IMR-90 (cell line): Measurements from ENCODE around the gene CNGB1. TPM values are rescaled to one million over a fixed set of nuclear protein-coding genes. Genes with fewer than 3 reads are reported as not detected.

Experiments used
- ATAC-seq: fragments of 200-7000 bp; cut with Tn5 transposase; 2 replicates; pipeline ENCODE4 v1.9.1; 2020; ENCODE audit warnings: low read depth, mild to moderate bottlenecking, moderate library complexity
- BruUV-seq: library from RNA; stranded (reverse); fragments of 400-500 nt; replicated peaks from 2 replicates; lab custom pipeline; 2021; lab: Mats Ljungman, UMichigan
- CTCF ChIA-PET: fragments of 300-600 bp; formaldehyde crosslinking; extraction: SDS; loops from one replicate; lab custom pipeline; 2021; ENCODE audit warnings: antibody characterized with exemption; lab: Yijun Ruan, JAX
- POLR2A ChIA-PET: fragments of 300-600 bp; sonication (Branson Sonifier 250); formaldehyde crosslinking; loops from one replicate; lab custom pipeline; 2022; ENCODE audit warnings: antibody characterized with exemption; ENCODE audit not compliant: unreplicated experiment; lab: Charles Lee
- DNase-seq: peaks from one replicate; pipeline ENCODE4 v3.0.0; 2013
- H2AFZ ChIP-seq: replicated peaks from 2 replicates; pipeline ENCODE3; 2013; ENCODE audit warnings: low read length, mild to moderate bottlenecking; ENCODE audit not compliant: poor library complexity
- H2AK5ac ChIP-seq: 2 replicates; pipeline ENCODE4 v1.6.1; 2013; ENCODE audit warnings: low read depth, low read length, inconsistent platforms
- H2AK9ac ChIP-seq: replicated peaks from 2 replicates; pipeline ENCODE3; 2013; ENCODE audit warnings: mild to moderate bottlenecking, low read depth, low read length, moderate library complexity; ENCODE audit not compliant: poor library complexity
- H2BK120ac ChIP-seq: 2 replicates; pipeline ENCODE4 v1.6.1; 2013; ENCODE audit warnings: low read depth, low read length, inconsistent platforms
- H2BK15ac ChIP-seq: 3 replicates; pipeline ENCODE4 v1.6.1; 2013; ENCODE audit warnings: low read depth, low read length, inconsistent platforms
- H2BK20ac ChIP-seq: 2 replicates; pipeline ENCODE4 v1.6.1; 2013; ENCODE audit warnings: low read depth, mild to moderate bottlenecking, inconsistent platforms, low read length, moderate library complexity
- H2BK5ac ChIP-seq: 2 replicates; pipeline ENCODE4 v1.6.1; 2013; ENCODE audit warnings: mild to moderate bottlenecking, low read depth, low read length, inconsistent platforms; ENCODE audit not compliant: poor library complexity, severe bottlenecking
- H3K14ac ChIP-seq: replicated peaks from 2 replicates; pipeline ENCODE4 v1.6.1; 2013; ENCODE audit warnings: low read depth, low read length, inconsistent platforms
- H3K18ac ChIP-seq: 2 replicates; pipeline ENCODE4 v1.6.1; 2013; ENCODE audit warnings: low read depth, low read length, control low read depth
- H3K23ac ChIP-seq: 2 replicates; pipeline ENCODE4 v1.6.1; 2013; ENCODE audit warnings: low read depth, low read length, inconsistent platforms
- H3K27ac ChIP-seq: 2 replicates; pipeline ENCODE4 v1.5.1; 2013; ENCODE audit warnings: mild to moderate bottlenecking, control low read depth, low read length; ENCODE audit not compliant: insufficient read depth
- H3K27me3 ChIP-seq: 2 replicates; pipeline ENCODE4 v1.6.1; 2013; ENCODE audit warnings: low read length; ENCODE audit not compliant: control insufficient read depth, insufficient read depth
- H3K36me3 ChIP-seq: 2 replicates; pipeline ENCODE4 v1.6.1; 2013; ENCODE audit warnings: low read length, mixed read lengths; ENCODE audit not compliant: control insufficient read depth, insufficient read depth
- H3K4ac ChIP-seq: 2 replicates; pipeline ENCODE4 v1.6.1; 2013; ENCODE audit warnings: low read depth, low read length, inconsistent platforms
- H3K4me1 ChIP-seq: 2 replicates; pipeline ENCODE4 v1.6.1; 2013; ENCODE audit warnings: low read length, mixed read lengths; ENCODE audit not compliant: control insufficient read depth, insufficient read depth
- H3K4me2 ChIP-seq: 2 replicates; pipeline ENCODE4 v1.6.1; 2013; ENCODE audit warnings: low read depth, mild to moderate bottlenecking, control low read depth, low read length, moderate library complexity
- H3K4me3 ChIP-seq: 2 replicates; pipeline ENCODE4 v1.5.1; 2013; ENCODE audit warnings: low read depth, mild to moderate bottlenecking, control low read depth, low read length, moderate library complexity; ENCODE audit not compliant: insufficient read depth
- H3K56ac ChIP-seq: 2 replicates; pipeline ENCODE4 v1.6.1; 2013; ENCODE audit warnings: low read length, inconsistent platforms; ENCODE audit not compliant: insufficient read depth; ENCODE audit errors: extremely low read depth
- H3K79me1 ChIP-seq, 2 experiments: 2 replicates each; pipeline ENCODE4 v1.6.1; 2013; ENCODE audit warnings: low read length in 2 of 2, inconsistent platforms in 1 of 2, low read depth in 1 of 2
- H3K9ac ChIP-seq: 2 replicates; pipeline ENCODE4 v1.6.1; 2013; ENCODE audit warnings: low read depth, low read length, control low read depth
- H3K9me1 ChIP-seq: 2 replicates; pipeline ENCODE4 v1.6.1; 2013; ENCODE audit warnings: low read length, inconsistent platforms; ENCODE audit not compliant: insufficient read depth
- H3K9me3 ChIP-seq: 2 replicates; pipeline ENCODE4 v1.6.1; 2013; ENCODE audit warnings: low read length; ENCODE audit not compliant: control insufficient read depth, insufficient read depth
- H4K20me1 ChIP-seq: 2 replicates; pipeline ENCODE4 v1.6.1; 2013; ENCODE audit warnings: low read length, inconsistent platforms; ENCODE audit not compliant: insufficient read depth
- H4K5ac ChIP-seq: 2 replicates; pipeline ENCODE4 v1.6.1; 2013; ENCODE audit warnings: mild to moderate bottlenecking, low read depth, low read length, control low read depth
- H4K8ac ChIP-seq, 2 experiments: 2 replicates each; pipeline ENCODE4 v1.6.1; 2013; ENCODE audit warnings: low read depth in 2 of 2, low read length in 2 of 2, control low read depth in 1 of 2, inconsistent platforms in 1 of 2
- H4K91ac ChIP-seq: 2 replicates; pipeline ENCODE4 v1.6.1; 2013; ENCODE audit warnings: low read depth, low read length, inconsistent platforms; ENCODE audit not compliant: insufficient read depth
- FOS ChIP-seq: fragments of 150-350 bp; IDR thresholded peaks from 2 replicates; pipeline ENCODE4 v1.6.1; 2016; ENCODE audit warnings: low read depth, low read length
- MXI1 ChIP-seq: IDR thresholded peaks from 2 replicates; pipeline ENCODE4 v1.6.1; 2012; ENCODE audit warnings: low read depth, mild to moderate bottlenecking, low read length, moderate library complexity, borderline replicate concordance
- NFE2L2 ChIP-seq: fragments of 150-350 bp; IDR thresholded peaks from 2 replicates; pipeline ENCODE4 v1.6.1; 2016; ENCODE audit warnings: low read depth, mild to moderate bottlenecking, low read length
- RCOR1 ChIP-seq: IDR thresholded peaks from 2 replicates; pipeline ENCODE4 v1.6.1; 2012; ENCODE audit warnings: mild to moderate bottlenecking, low read length, improper control_type of control experiment; ENCODE audit not compliant: insufficient replicate concordance
- RFX5 ChIP-seq: IDR thresholded peaks from 2 replicates; pipeline ENCODE4 v1.8.0; 2012; ENCODE audit warnings: low read depth, mild to moderate bottlenecking, low read length, moderate library complexity
- WGBS, 2 experiments: methylation state at CpG; one replicate each; pipeline versions ENCODE4 v1.1.5 to v1.1.7; 2013; ENCODE audit warnings: missing lambda C conversion rate in 2 of 2; ENCODE audit not compliant: insufficient read length in 1 of 2; ENCODE audit errors: extremely low coverage in 2 of 2; 5-methylcytosine and 5-hydroxymethylcytosine counted together
- dilution Hi-C: fragments of 300-500 bp; cut with HindIII; formaldehyde crosslinking; loops from one replicate; pipeline ENCODE4 v1.14.3; 2018; ENCODE audit warnings: low sequenced_read_pairs; ENCODE audit not compliant: unreplicated experiment
- in situ Hi-C: fragments of 300-500 bp; cut with MboI; formaldehyde crosslinking; loops from 3 replicates; pipeline ENCODE4 v1.14.3; 2019; ENCODE audit warnings: low sequenced_read_pairs, inconsistent platforms, mixed read lengths
- intact Hi-C: fragments of 100-400 bp; cut with micrococcal nuclease; formaldehyde crosslinking; loops from 2 replicates; pipeline ENCODE4 v1.10.0; 2022
- polyA plus RNA-seq, 3 experiments: library from polyadenylated mRNA; depleted of rRNA; stranded (reverse); fragments of >200 nt; gene quantifications; 2 replicates each; pipeline ENCODE4 v1.2.3, GENCODE V29; 2012; ENCODE audit warnings: low replicate concordance in 1 of 3
- total RNA-seq: library from RNA; depleted of rRNA; stranded (reverse); fragments of >200 nt; gene quantifications from 2 replicates; pipeline ENCODE4 v1.2.3, GENCODE V29; 2012

Gene CNGB1
- total and polyA plus RNA-seq, 2 of the 4 experiments (the other 2 are of a cell fraction), result not detected

DNA sequence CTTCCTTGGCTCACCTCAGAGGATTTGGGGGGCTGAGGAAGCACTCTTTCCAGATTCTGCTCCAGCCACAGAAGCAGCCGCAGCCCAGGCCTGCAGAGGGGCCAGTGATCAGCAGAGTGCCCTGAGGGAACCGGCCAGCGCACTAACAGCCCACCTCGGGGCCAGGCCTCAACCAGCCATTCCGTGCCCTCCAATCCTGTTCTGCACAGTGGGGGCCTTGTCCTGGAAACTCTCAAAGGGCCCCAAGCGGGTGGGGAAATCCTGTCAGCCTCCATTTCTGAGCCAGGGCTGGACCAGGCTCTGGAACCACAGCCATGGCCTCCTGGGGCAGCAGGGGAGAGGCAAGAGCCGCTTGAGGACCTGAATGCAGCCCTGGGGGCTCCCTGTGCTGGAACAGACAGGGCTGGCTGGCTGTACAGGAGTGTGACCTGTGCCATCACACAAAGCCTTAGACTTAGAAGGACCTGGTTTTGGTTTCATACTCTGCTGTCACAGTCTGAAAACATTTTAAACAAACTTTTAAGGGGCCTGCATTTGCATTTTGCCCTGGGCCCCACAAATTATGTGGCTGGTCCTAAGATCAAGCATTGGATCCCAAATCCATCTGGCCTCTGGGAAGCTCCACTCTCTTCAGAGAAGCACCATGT lies 10.0 kb downstream of the CNGB1 start:
- H2AK5ac ChIP-seq, result no peak overlapping the region
- DNase-seq (no peak), ATAC-seq (no peak)
- H3K79me1 ChIP-seq, result no peaks in the 10 kb centered on the region
- no peak overlapping the region for H3K18ac ChIP-seq
- H2AK9ac ChIP-seq, result no peak overlapping the region
- H4K91ac ChIP-seq, result no peak overlapping the region
- BruUV-seq, result no TSS peak
- no peak overlapping the region for H4K5ac ChIP-seq
- H3K9ac ChIP-seq, result no peak overlapping the region
- no peak overlapping the region for H2AFZ ChIP-seq
- TF ChIP-seq FOS (no peak), RFX5 (no peak), NFE2L2 (no peak), MXI1 (no peak), RCOR1 (no peak)
- no peak overlapping the region for H3K14ac ChIP-seq
- 50% methylated on average over 1 of the region's 7 CpGs; no CpG with 5 or more reads in 1 of the 2 experiments for WGBS, 2 experiments
- no peak overlapping the region for H2BK5ac ChIP-seq
- H3K4ac ChIP-seq, result no peak overlapping the region
- dilution Hi-C loops, result no loop called here
- H3K4me2 ChIP-seq, result no peak overlapping the region
- H4K8ac ChIP-seq, result no peak overlapping the region
- H2BK15ac ChIP-seq, result no peak overlapping the region
- no peak overlapping the region for H3K23ac ChIP-seq
- no peak overlapping the region for H3K56ac ChIP-seq
- H3K9me1 ChIP-seq, result no peaks in the 10 kb centered on the region
- H3K27ac ChIP-seq, result no peak overlapping the region
- ChIA-PET POLR2A (no interaction called here), CTCF (no interaction called here)
- H3K36me3 ChIP-seq, result no peaks in the 10 kb centered on the region
- H2BK20ac ChIP-seq, result no peak overlapping the region
- H3K9me3 ChIP-seq, result no peaks in the 10 kb centered on the region
- intact Hi-C loops, result no loop called here
- no peaks in the 10 kb centered on the region for H4K20me1 ChIP-seq
- H3K4me3 ChIP-seq, result no peak overlapping the region
- in situ Hi-C loops, result no loop called here
- no peak overlapping the region for H2BK120ac ChIP-seq
- no peaks in the 10 kb centered on the region for H3K4me1 ChIP-seq
- H3K27me3 ChIP-seq, result peaks cover 55% of the 10 kb centered on the region
